ENCODE results near the gene KCTD16. TPM values are rescaled to one million over a fixed set of nuclear protein-coding genes. Genes with fewer than 3 reads are reported as not detected.

Gene KCTD16
- total RNA-seq, 8 experiments from 2014 or later: 0.09 to 10.6 (median 1.8) TPM

- Histone ChIP-seq H3K27ac (peak overlapping the region; percentile 89 to 98), H3K4me3 (peak overlapping the region; percentile 53 to 84 (median 68)), H3K4me1 (replicated peaks in 1 of 2) (peaks cover 9 to 35% of the 10 kb centered on the region in 2 donors)
- ATAC-seq (replicated peaks in 6 of 8): peak in 2 of 8 experiments; percentile 2 to 13
- in situ Hi-C loops (cut with MboI; ENCODE audit: low pct_unique_long_range_greater_than_20kb in 2 of 9, low sequenced_read_pairs in 9 of 9, unreplicated experiment in 9 of 9): no loop called here
- 0 to 15% (median 0%) methylated on average over 2 to 12 of the region's 12 CpGs for WGBS, 10 experiments
Measured at GRCh38 chr5:144169904-144170275, 783 bp upstream of the KCTD16 start.

GRCh38 chr5:144173766-144174165, 3.1 kb downstream of the KCTD16 start:
- no peak overlapping the region for H3K4me3 ChIP-seq
- ATAC-seq (replicated peaks in 6 of 8): no peak
- in situ Hi-C loops (cut with MboI; ENCODE audit: low pct_unique_long_range_greater_than_20kb in 2 of 9, low sequenced_read_pairs in 9 of 9, unreplicated experiment in 9 of 9): no loop called here
- 19 to 95% (median 60%) methylated on average over 1 to 3 of the region's 3 CpGs; no CpG with 5 or more reads in 1 of the 10 experiments for WGBS, 10 experiments
- no peak overlapping the region for H3K27ac ChIP-seq
- peaks cover 6 to 17% of the 10 kb centered on the region in 2 donors for H3K4me1 ChIP-seq (replicated peaks in 1 of 2)

GRCh38 chr5:144177548-144177947, 6.9 kb downstream of the KCTD16 start:
- Histone ChIP-seq H3K4me1 (replicated peaks in 1 of 2) (no peaks in the 10 kb centered on the region), H3K27ac (no peak overlapping the region), H3K4me3 (no peak overlapping the region)
- 20 to 100% (median 90%) methylated on average over 1 to 3 of the region's 3 CpGs; no CpG with 5 or more reads in 1 of the 10 experiments for WGBS, 10 experiments
- no peak for ATAC-seq (replicated peaks in 6 of 8)
- in situ Hi-C loops (cut with MboI; ENCODE audit: low pct_unique_long_range_greater_than_20kb in 2 of 9, low sequenced_read_pairs in 9 of 9, unreplicated experiment in 9 of 9): loop anchor here in 2 of 9 experiments (25.0 kb wide), 2 partner anchors 1860 to 1885 kb away; no protein-coding TSS in a partner anchor

DNA sequence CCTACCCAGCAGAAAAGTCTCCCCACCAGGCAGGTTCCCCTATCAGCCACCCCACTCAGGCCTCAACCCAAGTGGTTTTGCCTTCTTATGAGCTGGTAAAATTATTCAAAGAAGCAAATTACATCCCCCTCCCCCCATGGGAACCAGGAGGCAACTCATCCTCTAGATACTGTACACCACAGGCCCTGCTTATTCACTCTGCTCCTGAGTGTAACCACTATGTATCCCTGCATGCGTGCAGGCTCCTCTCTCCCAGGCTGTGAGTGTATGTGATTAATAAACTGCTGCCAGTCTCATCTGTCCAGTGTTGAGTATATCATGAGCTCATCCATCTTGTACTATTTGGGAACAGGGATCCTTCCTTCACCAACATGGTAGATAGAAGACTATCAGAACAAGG, 8.6 kb downstream of the KCTD16 start:
- no peaks in the 10 kb centered on the region for H3K4me1 ChIP-seq (replicated peaks in 1 of 2)
- 75 to 100% (median 100%) methylated on average over 1 of the region's 1 CpG; no CpG with 5 or more reads in 5 of the 10 experiments for WGBS, 10 experiments
- H3K27ac ChIP-seq: no peak overlapping the region
- in situ Hi-C loops (cut with MboI; ENCODE audit: low pct_unique_long_range_greater_than_20kb in 2 of 9, low sequenced_read_pairs in 9 of 9, unreplicated experiment in 9 of 9): loop anchor here in 2 of 9 experiments (25.0 kb wide), 2 partner anchors 1858 to 1883 kb away; no protein-coding TSS in a partner anchor
- no peak overlapping the region for H3K4me3 ChIP-seq
- no peak for ATAC-seq (replicated peaks in 6 of 8)

DNA sequence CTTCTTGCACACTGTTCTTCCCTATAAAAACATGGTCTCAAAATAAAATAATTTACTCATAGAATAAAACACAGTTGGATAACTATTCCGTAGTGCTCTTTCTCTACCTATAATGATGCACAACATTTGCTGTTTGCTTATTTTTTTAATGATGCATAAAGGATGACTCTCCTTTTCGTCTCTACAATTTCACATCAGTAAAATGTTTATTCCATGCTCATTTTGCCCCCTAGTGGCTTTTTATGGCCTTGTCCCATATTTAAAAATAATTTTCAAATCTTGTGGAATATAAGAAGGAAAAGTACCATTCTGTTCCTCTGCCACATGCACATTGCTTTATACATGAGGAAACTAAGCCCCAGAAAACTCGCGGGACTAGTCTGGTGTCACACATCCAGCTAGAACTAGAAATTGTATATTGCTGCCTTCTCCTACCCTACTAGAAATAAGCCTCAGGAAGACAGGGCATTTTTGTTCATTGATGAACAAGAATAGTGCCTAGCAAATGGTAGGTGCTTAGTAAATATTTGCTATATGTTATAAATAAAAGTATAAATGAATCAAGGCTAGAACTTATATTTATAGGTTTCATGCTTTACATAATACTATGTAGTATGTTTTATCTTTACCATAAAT, 12.7 kb downstream of the KCTD16 start:
- 0 to 80% (median 25%) methylated on average over 2 to 4 of the region's 4 CpGs; no CpG with 5 or more reads in 1 of the 10 experiments for WGBS, 10 experiments
- ATAC-seq (replicated peaks in 6 of 8): peak in 3 of 8 experiments; percentile 24 to 50 (median 38)
- in situ Hi-C loops (cut with MboI; ENCODE audit: low pct_unique_long_range_greater_than_20kb in 2 of 9, low sequenced_read_pairs in 9 of 9, unreplicated experiment in 9 of 9): loop anchor here in 2 of 9 experiments (25.0 kb wide), 2 partner anchors 1854 to 1879 kb away; no protein-coding TSS in a partner anchor
- H3K4me3 ChIP-seq: no peak overlapping the region
- no peaks in the 10 kb centered on the region for H3K4me1 ChIP-seq (replicated peaks in 1 of 2)
- H3K27ac ChIP-seq: no peak overlapping the region

DNA sequence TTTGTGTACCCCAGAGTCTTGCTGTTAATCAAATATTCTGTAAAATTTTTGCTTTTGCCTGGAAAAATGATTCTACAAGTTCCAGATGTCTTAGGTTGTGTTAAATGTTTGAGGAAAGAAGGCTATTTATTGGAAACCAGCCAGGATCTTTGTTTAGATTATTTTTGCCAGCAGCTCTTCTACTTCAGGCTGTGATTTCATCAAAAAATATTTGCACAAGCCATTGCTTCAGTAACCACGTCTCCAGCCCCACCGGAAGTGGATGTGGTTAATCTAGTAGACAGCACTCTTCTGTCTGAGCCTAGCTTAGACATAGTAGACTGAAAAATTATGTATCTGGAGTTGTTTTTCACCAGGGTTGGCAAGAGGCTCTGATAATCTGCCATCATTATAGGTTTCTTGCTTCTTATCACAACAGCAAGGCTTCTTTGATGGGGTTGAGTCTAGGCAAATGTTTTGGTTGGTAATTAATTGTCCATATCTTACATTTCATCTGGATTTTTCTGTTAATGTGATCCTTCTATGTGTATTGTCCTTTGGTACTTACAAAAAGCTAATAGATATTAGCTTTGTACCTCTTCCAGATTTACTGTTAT, 17.1 kb downstream of the KCTD16 start:
- in situ Hi-C loops (cut with MboI; ENCODE audit: low pct_unique_long_range_greater_than_20kb in 2 of 9, low sequenced_read_pairs in 9 of 9, unreplicated experiment in 9 of 9): loop anchor here in 2 of 9 experiments (25.0 kb wide), 2 partner anchors 1850 to 1875 kb away; no protein-coding TSS in a partner anchor
- 0 to 100% (median 83%) methylated on average over 1 to 2 of the region's 2 CpGs; no CpG with 5 or more reads in 5 of the 10 experiments for WGBS, 10 experiments
- Histone ChIP-seq H3K27ac (no peak overlapping the region), H3K4me3 (no peak overlapping the region), H3K4me1 (replicated peaks in 1 of 2) (no peaks in the 10 kb centered on the region)
- peak in 1 of 8 experiments; percentile 81 for ATAC-seq (replicated peaks in 6 of 8)

- ATAC-seq (replicated peaks in 6 of 8): peak in 4 of 8 experiments; percentile 15 to 88 (median 66)
- no peaks in the 10 kb centered on the region for H3K4me1 ChIP-seq (replicated peaks in 1 of 2)
- 3 to 100% (median 67%) methylated on average over 1 to 10 of the region's 10 CpGs for WGBS, 10 experiments
- in situ Hi-C loops (cut with MboI; ENCODE audit: low pct_unique_long_range_greater_than_20kb in 2 of 9, low sequenced_read_pairs in 9 of 9, unreplicated experiment in 9 of 9): loop anchor here in 2 of 9 experiments (25.0 kb wide), 2 partner anchors 1847 to 1872 kb away; no protein-coding TSS in a partner anchor
- H3K4me3 ChIP-seq: no peak overlapping the region
- H3K27ac ChIP-seq: no peak overlapping the region
Measured at GRCh38 chr5:144189800-144190429, 19.2 kb downstream of the KCTD16 start.

- Histone ChIP-seq H3K4me3 (no peak overlapping the region), H3K4me1 (replicated peaks in 1 of 2) (no peaks in the 10 kb centered on the region), H3K27ac (no peak overlapping the region)
- in situ Hi-C loops (cut with MboI; ENCODE audit: low pct_unique_long_range_greater_than_20kb in 2 of 9, low sequenced_read_pairs in 9 of 9, unreplicated experiment in 9 of 9): loop anchor here in 2 of 9 experiments (25.0 kb wide), 2 partner anchors 1846 to 1871 kb away; no protein-coding TSS in a partner anchor
- WGBS, 10 experiments: 31 to 100% (median 78%) methylated on average over 1 to 3 of the region's 3 CpGs
- no peak for ATAC-seq (replicated peaks in 6 of 8)
Measured at GRCh38 chr5:144191531-144191930, 20.9 kb downstream of the KCTD16 start.

GRCh38 chr5:144191998-144192397, 21.3 kb downstream of the KCTD16 start:
- no peak overlapping the region for H3K27ac ChIP-seq
- ATAC-seq (replicated peaks in 6 of 8): peak in 4 of 8 experiments; percentile 54 to 86 (median 78)
- H3K4me1 ChIP-seq (replicated peaks in 1 of 2): no peaks in the 10 kb centered on the region
- WGBS, 10 experiments: 9 to 60% (median 20%) methylated on average over 1 to 3 of the region's 3 CpGs; no CpG with 5 or more reads in 1 of the 10 experiments
- in situ Hi-C loops (cut with MboI; ENCODE audit: low pct_unique_long_range_greater_than_20kb in 2 of 9, low sequenced_read_pairs in 9 of 9, unreplicated experiment in 9 of 9): loop anchor here in 2 of 9 experiments (25.0 kb wide), 2 partner anchors 1845 to 1870 kb away; no protein-coding TSS in a partner anchor
- H3K4me3 ChIP-seq: no peak overlapping the region

GRCh38 chr5:144192661-144193060, 22.0 kb downstream of the KCTD16 start:
- in situ Hi-C loops (cut with MboI; ENCODE audit: low pct_unique_long_range_greater_than_20kb in 2 of 9, low sequenced_read_pairs in 9 of 9, unreplicated experiment in 9 of 9): loop anchor here in 2 of 9 experiments (25.0 kb wide), 2 partner anchors 1845 to 1870 kb away; no protein-coding TSS in a partner anchor
- H3K27ac ChIP-seq: no peak overlapping the region
- no peak for ATAC-seq (replicated peaks in 6 of 8)
- H3K4me1 ChIP-seq (replicated peaks in 1 of 2): no peaks in the 10 kb centered on the region
- no peak overlapping the region for H3K4me3 ChIP-seq

DNA sequence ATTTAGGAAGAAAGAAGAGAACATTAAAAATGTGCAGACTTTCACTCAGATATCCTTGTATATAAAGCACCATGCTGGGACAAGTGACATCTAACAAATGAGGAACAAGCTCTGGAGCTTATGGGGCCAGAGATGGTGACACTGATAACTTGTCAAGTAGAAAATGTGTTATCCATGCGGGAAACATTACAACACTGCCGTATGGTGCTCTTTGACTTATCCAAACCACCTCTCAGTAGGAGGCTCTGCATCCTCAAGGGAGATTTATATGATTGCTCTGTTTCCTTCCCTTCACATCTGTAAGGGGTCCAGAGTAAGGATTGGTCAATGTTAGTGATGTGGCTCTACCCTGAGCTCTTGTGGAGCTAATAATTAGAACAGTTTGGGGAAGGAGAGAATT, 23.5 kb downstream of the KCTD16 start:
- WGBS, 10 experiments: 79 to 93% (median 80%) methylated on average over 1 to 2 of the region's 2 CpGs; no CpG with 5 or more reads in 4 of the 10 experiments
- Histone ChIP-seq H3K4me1 (replicated peaks in 1 of 2) (peaks cover 4 to 5% of the 10 kb centered on the region in 2 donors), H3K4me3 (no peak overlapping the region), H3K27ac (no peak overlapping the region)
- in situ Hi-C loops (cut with MboI; ENCODE audit: low pct_unique_long_range_greater_than_20kb in 2 of 9, low sequenced_read_pairs in 9 of 9, unreplicated experiment in 9 of 9): loop anchor here in 2 of 9 experiments (25.0 kb wide), 2 partner anchors 1843 to 1868 kb away; no protein-coding TSS in a partner anchor
- ATAC-seq (replicated peaks in 6 of 8): no peak

- H3K4me3 ChIP-seq: no peak overlapping the region
- ATAC-seq (replicated peaks in 6 of 8): peak in 3 of 8 experiments; percentile 66 to 80 (median 78)
- WGBS, 10 experiments: 30 to 100% (median 80%) methylated on average over 1 to 4 of the region's 4 CpGs; no CpG with 5 or more reads in 1 of the 10 experiments
- peaks cover 4 to 5% of the 10 kb centered on the region in 2 donors for H3K4me1 ChIP-seq (replicated peaks in 1 of 2)
- H3K27ac ChIP-seq: no peak overlapping the region
- in situ Hi-C loops (cut with MboI; ENCODE audit: low pct_unique_long_range_greater_than_20kb in 2 of 9, low sequenced_read_pairs in 9 of 9, unreplicated experiment in 9 of 9): loop anchor here in 2 of 9 experiments (25.0 kb wide), 2 partner anchors 1842 to 1867 kb away; no protein-coding TSS in a partner anchor
Measured at GRCh38 chr5:144195448-144195847, 24.8 kb downstream of the KCTD16 start.
